Lower lobe of right lung (tissue), 2 donors: ENCODE results near the gene CREB3L2. TPM values are rescaled to one million over a fixed set of nuclear protein-coding genes. Genes with fewer than 3 reads are reported as not detected.
"Not testable (repeated sequence)": the region's sequence is repeated elsewhere in the genome, so short reads cannot be mapped to it uniquely, and the experiment has no call there.

Experiments
- ATAC-seq, 2 donors: fragments of 200-7000 bp; cut with Tn5 transposase; one replicate each; pipeline ENCODE4 v1.9.1; 2020 to 2022; ENCODE audit warnings: mild to moderate bottlenecking in 2 of 2, moderate library complexity in 2 of 2
- DNase-seq: peaks from one replicate; pipeline ENCODE4 v3.0.0-alpha.2; 2020
- H3K27ac ChIP-seq: fragments of 200-600 bp; one replicate; pipeline ENCODE4 v1.8.0; 2022
- H3K27me3 ChIP-seq: fragments of 200-600 bp; one replicate; pipeline ENCODE4 v1.8.0; 2022; ENCODE audit warnings: low read depth
- H3K36me3 ChIP-seq: fragments of 200-600 bp; one replicate; pipeline ENCODE4 v1.8.0; 2022; ENCODE audit warnings: mild to moderate bottlenecking
- H3K4me1 ChIP-seq: fragments of 200-600 bp; one replicate; pipeline ENCODE4 v1.8.0; 2022
- H3K4me3 ChIP-seq: fragments of 200-600 bp; one replicate; pipeline ENCODE4 v1.8.0; 2022; ENCODE audit warnings: mild to moderate bottlenecking
- H3K9me3 ChIP-seq: fragments of 200-600 bp; one replicate; pipeline ENCODE4 v1.8.0; 2022
- CTCF ChIP-seq: fragments of 200-600 bp; IDR thresholded peaks from one replicate; pipeline ENCODE4 v1.8.0; 2022; ENCODE audit warnings: antibody characterized with exemption, mild to moderate bottlenecking
- intact Hi-C: fragments of 100-400 bp; cut with DNase I; formaldehyde crosslinking; loops from one replicate; pipeline ENCODE4 v1.11.0; 2022
- total RNA-seq: library from RNA; stranded (reverse); fragmentation: NEBNext Ultra II Directional; extraction: Animal tissue kit (Norgen Biotek cat#: 25700); gene quantifications from one replicate; pipeline ENCODE4 v1.2.1, GENCODE V29; 2021
- donor health status: DM: no; HTN: yes; CAD: no; lungs with severe emphysema.

CREB3L2 gene
- total RNA-seq, 1 donor from 2014 or later: 48.9 TPM

GRCh38 chr7:137832382-137832781 is 169.5 kb downstream of the CREB3L2 start:
- no peak for DNase-seq
- no peak for TF ChIP-seq CTCF
- intact Hi-C loops: no loop called here
- no peak overlapping the region for H3K27ac ChIP-seq
- H3K9me3 ChIP-seq: peaks cover 17% of the 10 kb centered on the region
- no peak for ATAC-seq
- no peaks in the 10 kb centered on the region for H3K36me3 ChIP-seq
- no peaks in the 10 kb centered on the region for H3K27me3 ChIP-seq
- H3K4me1 ChIP-seq: no peaks in the 10 kb centered on the region
- H3K4me3 ChIP-seq: no peak overlapping the region

DNA sequence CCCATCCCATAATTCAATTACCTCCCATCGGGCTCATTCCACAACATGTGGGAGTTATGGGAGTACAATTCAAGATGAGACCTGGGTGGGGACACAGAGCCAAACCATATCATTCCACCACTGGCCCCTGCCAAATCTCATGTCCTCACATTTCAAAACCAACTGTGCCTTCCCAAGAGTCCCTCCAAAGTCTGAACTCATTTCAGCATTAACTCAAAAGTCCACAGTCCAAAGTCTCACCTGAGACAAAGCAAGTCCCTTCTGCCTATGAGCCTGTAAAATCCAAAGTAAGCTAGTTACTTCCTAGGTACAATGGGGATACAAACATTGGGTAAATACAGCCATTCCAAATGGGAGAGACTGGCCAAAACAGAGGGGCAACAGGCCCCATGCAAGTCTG is 170.3 kb downstream of the CREB3L2 start:
- peaks cover 17% of the 10 kb centered on the region for H3K9me3 ChIP-seq
- H3K4me3 ChIP-seq, intact Hi-C loops, H3K27ac ChIP-seq, ATAC-seq, DNase-seq, H3K36me3 ChIP-seq, H3K27me3 ChIP-seq, H3K4me1 ChIP-seq: not testable (repeated sequence)

- Histone ChIP-seq H3K27ac (no peak overlapping the region), H3K27me3 (no peaks in the 10 kb centered on the region), H3K4me3 (no peak overlapping the region), H3K9me3 (peaks cover 17% of the 10 kb centered on the region), H3K4me1 (no peaks in the 10 kb centered on the region), H3K36me3 (no peaks in the 10 kb centered on the region)
- DNase-seq (no peak), ATAC-seq (no peak)
- intact Hi-C loops: no loop called here
- no peak for TF ChIP-seq CTCF
Measured at GRCh38 chr7:137829337-137829992, 172.4 kb downstream of the CREB3L2 start.

DNA sequence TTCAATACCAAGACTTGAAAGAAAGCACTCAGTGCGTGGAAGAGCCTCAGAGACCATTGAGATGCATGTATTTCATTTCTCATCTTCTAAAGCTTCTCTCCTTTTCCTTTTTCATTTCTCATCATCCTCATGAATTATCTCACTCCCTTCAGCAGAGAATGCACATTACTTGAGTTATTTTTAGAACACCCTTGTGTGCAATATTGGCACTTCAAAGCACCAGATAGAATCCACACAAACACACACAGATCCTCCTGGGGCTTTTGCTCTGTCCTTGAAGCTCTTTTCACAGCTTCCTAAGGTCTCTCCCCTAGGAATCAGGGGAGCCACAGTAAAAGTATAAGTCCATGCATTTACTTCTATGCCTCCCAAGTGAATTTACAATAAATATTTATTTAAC is 173.4 kb downstream of the CREB3L2 start:
- intact Hi-C loops: no loop called here
- Histone ChIP-seq H3K9me3 (peaks cover 13% of the 10 kb centered on the region), H3K4me3 (no peak overlapping the region), H3K4me1 (no peaks in the 10 kb centered on the region), H3K27me3 (no peaks in the 10 kb centered on the region), H3K27ac (no peak overlapping the region), H3K36me3 (no peaks in the 10 kb centered on the region)
- no peak for TF ChIP-seq CTCF
- DNase-seq (no peak), ATAC-seq (no peak)

- TF ChIP-seq CTCF: no peak
- DNase-seq: no peak
- no peaks in the 10 kb centered on the region for H3K4me1 ChIP-seq
- H3K27me3 ChIP-seq: no peaks in the 10 kb centered on the region
- H3K27ac ChIP-seq: no peak overlapping the region
- no peaks in the 10 kb centered on the region for H3K9me3 ChIP-seq
- ATAC-seq: no peak
- H3K36me3 ChIP-seq: no peaks in the 10 kb centered on the region
- H3K4me3 ChIP-seq: no peak overlapping the region
- intact Hi-C loops: no loop called here
Measured at GRCh38 chr7:137825489-137825888, 176.4 kb downstream of the CREB3L2 start.

Other genes with a start within 250 kb of the CREB3L2 start
- 0.09 TPM for gene DGKI, start 155.1 kb downstream of the CREB3L2 start, total RNA-seq
- not detected for gene AKR1D1, start 74.4 kb upstream of the CREB3L2 start, total RNA-seq